ENCODE results near the gene LBX2.

DNA sequence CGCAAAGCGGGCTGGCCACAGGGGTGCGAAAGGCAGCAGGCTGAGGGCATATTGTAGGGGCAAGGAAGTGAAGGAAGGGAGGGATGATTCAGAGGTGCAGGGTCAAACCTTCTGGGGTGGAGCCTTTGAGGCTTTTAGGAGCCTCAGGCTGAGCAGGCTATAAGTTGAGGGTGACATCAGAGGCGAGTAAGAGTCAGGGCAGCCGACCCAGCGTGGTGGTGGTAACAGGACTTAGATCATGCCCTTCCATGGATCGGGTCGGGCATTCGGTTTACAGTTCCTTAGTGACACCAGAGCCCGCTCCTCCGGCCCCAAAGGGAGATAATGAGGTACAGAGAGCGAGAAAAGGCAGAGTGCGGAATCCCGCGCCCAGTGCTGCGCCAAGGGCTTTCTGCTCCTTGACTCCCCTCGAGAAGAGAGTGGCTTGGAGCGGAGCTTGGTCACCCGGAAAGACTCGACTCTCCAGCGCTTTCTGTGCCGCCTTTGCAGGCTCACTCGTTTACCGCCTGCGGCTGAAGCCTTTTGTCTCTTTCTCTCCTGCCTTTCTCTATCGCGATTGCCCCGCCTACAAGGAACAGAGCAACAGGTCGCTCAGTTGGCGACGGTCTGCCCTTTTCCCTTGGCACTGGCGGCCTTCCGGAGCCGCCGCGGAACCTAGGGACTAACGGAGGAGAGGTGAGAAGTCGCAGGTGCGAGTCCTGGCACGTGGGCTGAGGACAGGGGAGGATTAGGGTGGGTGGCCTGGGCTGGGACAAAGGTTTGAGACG lies 720 bp downstream of the LBX2 start:
- no peak for TF ChIP-seq CTCF (IDR thresholded peaks at IDR 0.05)
- no peak for TF ChIP-seq ZFX (IDR thresholded peaks at IDR 0.05; ENCODE audit: borderline replicate concordance)
